Esophagus squamous epithelium (tissue), 4 donors: ENCODE data around the gene KRTAP10-2.

ENCODE experiments used
- CTCF ChIP-seq, 6 experiments: fragments of 450-650 bp in 4 of 6; fragments of 200-600 bp in 2 of 6; sonication (generic) in 2 of 6; IDR thresholded peaks; one replicate each; pipeline ENCODE4 v1.5.1; 2016 to 2019; ENCODE audit warnings: antibody characterized with exemption in 6 of 6, mild to moderate bottlenecking in 4 of 6, moderate library complexity in 4 of 6
- POLR2A ChIP-seq, 4 donors: fragments of 450-650 bp; IDR thresholded peaks; one replicate each; pipeline ENCODE4 v1.6.1; 2017; ENCODE audit warnings: antibody characterized with exemption in 4 of 4, mild to moderate bottlenecking in 4 of 4, moderate library complexity in 3 of 4

GRCh38 chr21:44508426-44508710 lies 42.9 kb downstream of the KRTAP10-2 start:
- TF ChIP-seq CTCF (IDR thresholded peaks at IDR 0.05) = no peak
- no peak for TF ChIP-seq POLR2A (IDR thresholded peaks at IDR 0.05)
